ENCODE measurements around the gene TRUB2. TPM values are rescaled to one million over a fixed set of nuclear protein-coding genes. Genes with fewer than 3 reads are reported as not detected.

Gene TRUB2
- total RNA-seq, 1 experiment from 2014 or later = 42.1 TPM

DNA sequence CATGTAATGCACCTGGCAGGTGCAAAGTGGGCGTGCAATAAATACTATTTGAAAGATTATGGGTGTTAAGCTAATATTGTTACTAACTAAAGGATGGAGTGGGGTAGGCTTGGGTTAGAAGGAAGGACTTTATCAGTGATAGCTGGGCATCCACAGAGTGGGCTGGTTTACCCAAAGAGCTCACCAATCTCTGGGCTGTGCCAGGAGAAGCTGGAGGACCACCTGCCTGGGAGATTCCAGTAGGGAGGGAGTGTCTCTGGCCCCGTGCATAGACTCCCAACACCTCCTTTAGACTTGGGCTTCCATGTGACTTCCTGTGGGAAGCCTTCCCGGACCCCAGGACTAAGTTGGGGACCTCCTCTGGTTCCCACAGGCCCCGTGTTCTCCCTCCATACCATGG, 43.3 kb upstream of the TRUB2 start:
- Histone ChIP-seq H2AFZ (ENCODE audit: low read depth, low read length, poor library complexity, severe bottlenecking) (no peak overlapping the region), H3K4me2 (ENCODE audit: low read length) (no peak overlapping the region)

More for the DNA sequence above, 43.3 kb upstream of the TRUB2 start:
- TF ChIP-seq, protein P1, sequence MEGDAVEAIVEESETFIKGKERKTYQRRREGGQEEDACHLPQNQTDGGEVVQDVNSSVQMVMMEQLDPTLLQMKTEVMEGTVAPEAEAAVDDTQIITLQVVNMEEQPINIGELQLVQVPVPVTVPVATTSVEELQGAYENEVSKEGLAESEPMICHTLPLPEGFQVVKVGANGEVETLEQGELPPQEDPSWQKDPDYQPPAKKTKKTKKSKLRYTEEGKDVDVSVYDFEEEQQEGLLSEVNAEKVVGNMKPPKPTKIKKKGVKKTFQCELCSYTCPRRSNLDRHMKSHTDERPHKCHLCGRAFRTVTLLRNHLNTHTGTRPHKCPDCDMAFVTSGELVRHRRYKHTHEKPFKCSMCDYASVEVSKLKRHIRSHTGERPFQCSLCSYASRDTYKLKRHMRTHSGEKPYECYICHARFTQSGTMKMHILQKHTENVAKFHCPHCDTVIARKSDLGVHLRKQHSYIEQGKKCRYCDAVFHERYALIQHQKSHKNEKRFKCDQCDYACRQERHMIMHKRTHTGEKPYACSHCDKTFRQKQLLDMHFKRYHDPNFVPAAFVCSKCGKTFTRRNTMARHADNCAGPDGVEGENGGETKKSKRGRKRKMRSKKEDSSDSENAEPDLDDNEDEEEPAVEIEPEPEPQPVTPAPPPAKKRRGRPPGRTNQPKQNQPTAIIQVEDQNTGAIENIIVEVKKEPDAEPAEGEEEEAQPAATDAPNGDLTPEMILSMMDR (IDR thresholded peaks at IDR 0.05 in 2 of 3, conservative IDR thresholded peaks at IDR 0.05 in 1 of 3; ENCODE audit: borderline replicate concordance in 1 of 3, insufficient read depth in 1 of 3, low read depth in 2 of 3, low read length in 2 of 3) = no peak
- TF ChIP-seq SIN3A (IDR thresholded peaks at IDR 0.05; ENCODE audit: low read depth) = no peak
- no peak for TF ChIP-seq EZH2 (IDR thresholded peaks at IDR 0.05)
- TF ChIP-seq ATF3 (IDR thresholded peaks at IDR 0.05) = no peak
- TF ChIP-seq TCF7L2 (IDR thresholded peaks at IDR 0.05; ENCODE audit: borderline replicate concordance, extremely low read depth, insufficient read depth, insufficient read length) = no peak
- TF ChIP-seq, protein P2, sequence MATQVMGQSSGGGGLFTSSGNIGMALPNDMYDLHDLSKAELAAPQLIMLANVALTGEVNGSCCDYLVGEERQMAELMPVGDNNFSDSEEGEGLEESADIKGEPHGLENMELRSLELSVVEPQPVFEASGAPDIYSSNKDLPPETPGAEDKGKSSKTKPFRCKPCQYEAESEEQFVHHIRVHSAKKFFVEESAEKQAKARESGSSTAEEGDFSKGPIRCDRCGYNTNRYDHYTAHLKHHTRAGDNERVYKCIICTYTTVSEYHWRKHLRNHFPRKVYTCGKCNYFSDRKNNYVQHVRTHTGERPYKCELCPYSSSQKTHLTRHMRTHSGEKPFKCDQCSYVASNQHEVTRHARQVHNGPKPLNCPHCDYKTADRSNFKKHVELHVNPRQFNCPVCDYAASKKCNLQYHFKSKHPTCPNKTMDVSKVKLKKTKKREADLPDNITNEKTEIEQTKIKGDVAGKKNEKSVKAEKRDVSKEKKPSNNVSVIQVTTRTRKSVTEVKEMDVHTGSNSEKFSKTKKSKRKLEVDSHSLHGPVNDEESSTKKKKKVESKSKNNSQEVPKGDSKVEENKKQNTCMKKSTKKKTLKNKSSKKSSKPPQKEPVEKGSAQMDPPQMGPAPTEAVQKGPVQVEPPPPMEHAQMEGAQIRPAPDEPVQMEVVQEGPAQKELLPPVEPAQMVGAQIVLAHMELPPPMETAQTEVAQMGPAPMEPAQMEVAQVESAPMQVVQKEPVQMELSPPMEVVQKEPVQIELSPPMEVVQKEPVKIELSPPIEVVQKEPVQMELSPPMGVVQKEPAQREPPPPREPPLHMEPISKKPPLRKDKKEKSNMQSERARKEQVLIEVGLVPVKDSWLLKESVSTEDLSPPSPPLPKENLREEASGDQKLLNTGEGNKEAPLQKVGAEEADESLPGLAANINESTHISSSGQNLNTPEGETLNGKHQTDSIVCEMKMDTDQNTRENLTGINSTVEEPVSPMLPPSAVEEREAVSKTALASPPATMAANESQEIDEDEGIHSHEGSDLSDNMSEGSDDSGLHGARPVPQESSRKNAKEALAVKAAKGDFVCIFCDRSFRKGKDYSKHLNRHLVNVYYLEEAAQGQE (IDR thresholded peaks at IDR 0.05; ENCODE audit: low read depth) = no peak
- no peak for TF ChIP-seq ZNF274 (IDR thresholded peaks at IDR 0.05; ENCODE audit: low read depth, low read length)
- Histone ChIP-seq H3K4me3 (replicated peaks in 1 of 2; ENCODE audit: low read depth in 1 of 2, low read length in 2 of 2) (no peak overlapping the region), H4K20me1 (ENCODE audit: insufficient read depth) (no peaks in the 10 kb centered on the region), H3K9me3 (ENCODE audit: control insufficient read depth in 1 of 2, insufficient read depth in 1 of 2, low read depth in 1 of 2, low read length in 2 of 2) (no peaks in the 10 kb centered on the region), H3K9me2 (ENCODE audit: insufficient read depth) (no peaks in the 10 kb centered on the region), H3K36me3 (ENCODE audit: control insufficient read depth in 1 of 2, insufficient read depth in 2 of 2, low read length in 2 of 2) (no peaks in the 10 kb centered on the region), H3K79me2 (ENCODE audit: insufficient read depth, low read length) (no peaks in the 10 kb centered on the region), H3K27me3 (ENCODE audit: insufficient read depth, low read length) (no peaks in the 10 kb centered on the region), H3K9ac (ENCODE audit: low read length) (no peak overlapping the region), H3K27ac (ENCODE audit: low read depth, low read length) (no peak overlapping the region), H3K4me1 (ENCODE audit: control insufficient read depth in 1 of 2, insufficient read depth in 2 of 2, low read length in 2 of 2) (peaks cover 12 to 21% of the 10 kb centered on the region in 2 experiments; a peak in 3 of 4 replicates)
- ChIA-PET POLR2A (no interaction called here), CTCF (no interaction called here), RAD21 (ENCODE audit: low non-redundant PET in 1 of 2, low total read pairs in 2 of 2, uncharacterized antibody in 2 of 2, unreplicated experiment in 2 of 2) (no interaction called here)
- no peak for ATAC-seq
- no peak for DNase-seq (ENCODE audit: low read depth, low spot score)
- intact Hi-C loops (cut with micrococcal nuclease) = no loop called here
- BruUV-seq (replicated peaks) = no TSS peak

Data from HCT116 (cell line).